ENCODE measurements around the gene SEPTIN2. TPM values are rescaled to one million over a fixed set of nuclear protein-coding genes. Genes with fewer than 3 reads are reported as not detected.
"Not testable (repeated sequence)": the region's sequence is repeated elsewhere in the genome, so short reads cannot be mapped to it uniquely, and the experiment has no call there.

The SEPTIN2 gene
- total RNA-seq, 4 donors from 2014 or later: 340 to 417 (median 365) TPM

DNA sequence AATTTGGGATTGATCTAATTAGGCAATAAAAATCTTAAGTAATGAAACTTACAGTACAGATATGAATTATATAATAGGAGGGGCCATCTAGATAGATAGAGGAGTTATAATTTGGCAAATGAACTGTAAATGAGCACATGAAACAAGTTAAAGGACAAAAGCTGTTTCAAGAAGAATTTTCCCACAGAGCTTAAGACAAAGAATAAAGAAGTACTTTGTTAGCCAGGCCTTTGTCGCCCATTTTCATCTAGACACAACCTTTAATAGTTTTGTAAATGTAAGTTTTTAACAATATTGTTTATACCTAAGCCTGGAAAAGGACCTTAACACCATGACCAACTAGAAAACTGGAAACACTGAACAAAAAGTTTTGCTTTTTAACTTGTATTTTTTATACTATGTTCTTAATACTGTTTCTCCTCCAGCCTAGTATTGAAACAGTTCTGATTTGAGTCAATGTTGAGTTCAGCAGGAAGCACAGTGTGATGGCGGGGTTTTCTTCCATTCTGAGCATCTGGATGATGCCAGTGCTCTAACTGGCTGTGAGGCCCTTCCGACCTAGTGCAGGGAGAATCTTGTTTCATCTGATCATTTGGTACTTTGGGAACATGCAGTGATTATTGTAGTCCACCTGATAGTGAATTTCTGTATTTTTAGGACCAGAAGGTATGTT, 77.9 kb downstream of the SEPTIN2 start:
- 96% methylated on average over 3 of the region's 3 CpGs for WGBS, 2 donors
- Histone ChIP-seq H3K4me3 (replicated peaks in 1 of 3) (no peak overlapping the region), H3K27ac (no peak overlapping the region), H3K4me1 (no peaks in the 10 kb centered on the region), H3K9me3 (no peaks in the 10 kb centered on the region), H3K27me3 (no peaks in the 10 kb centered on the region), H3K36me3 (no peaks in the 10 kb centered on the region)
- TF ChIP-seq POLR2A (IDR thresholded peaks at IDR 0.05) (no peak), CTCF (IDR thresholded peaks at IDR 0.05) (no peak)
- intact Hi-C loops (cut with DNase I): no loop called here
- no peak for DNase-seq

- H3K4me3 ChIP-seq (replicated peaks in 1 of 3); H3K27me3 ChIP-seq; H3K27ac ChIP-seq; H3K4me1 ChIP-seq; DNase-seq; intact Hi-C loops (cut with DNase I); H3K36me3 ChIP-seq; H3K9me3 ChIP-seq: not testable (repeated sequence)
- WGBS, 2 donors: 97 to 98% methylated on average over 6 of the region's 6 CpGs
These were observed 81.1 kb downstream of the SEPTIN2 start for GRCh38 chr2:241396809-241397208.

- Histone ChIP-seq H3K4me1 (no peaks in the 10 kb centered on the region), H3K27ac (no peak overlapping the region), H3K4me3 (replicated peaks in 1 of 3) (no peak overlapping the region), H3K9me3 (no peaks in the 10 kb centered on the region), H3K27me3 (no peaks in the 10 kb centered on the region), H3K36me3 (no peaks in the 10 kb centered on the region)
- no peak for TF ChIP-seq POLR2A (IDR thresholded peaks at IDR 0.05)
- TF ChIP-seq CTCF (IDR thresholded peaks at IDR 0.05): no peak
- no peak for DNase-seq
- 80 to 87% methylated on average over 8 to 10 of the region's 10 CpGs for WGBS, 2 donors
- intact Hi-C loops (cut with DNase I): no loop called here
These were observed 84.5 kb downstream of the SEPTIN2 start for GRCh38 chr2:241399941-241400922.

Other genes with a start within 250 kb of the SEPTIN2 start
- gene MTERF4, start 213.6 kb upstream of the SEPTIN2 start, total RNA-seq: 100 to 1,000 TPM in 1 of 4 donors, 10 to 100 TPM in 3; 67.8 to 110 (median 91.0) TPM
- 10 to 100 TPM in 3 of 4 donors, 1 to 10 TPM in 1; 7.0 to 29.4 (median 20.8) TPM for gene PASK, start 166.5 kb upstream of the SEPTIN2 start, total RNA-seq
- gene PPP1R7, start 165.5 kb upstream of the SEPTIN2 start, total RNA-seq: 10 to 100 TPM; 58.7 to 74.0 (median 68.8) TPM
- gene ANO7, start 127.2 kb upstream of the SEPTIN2 start, total RNA-seq: 1 to 10 TPM in 1 of 4 donors, under 1 TPM in 2, not detected in 1; 0.94 to 1.8 (median 0.98) TPM
- gene HDLBP, start 253 bp upstream of the SEPTIN2 start, total RNA-seq: 100 to 1,000 TPM; 303 to 490 (median 435) TPM
- gene FARP2, start 40.4 kb downstream of the SEPTIN2 start, total RNA-seq: 10 to 100 TPM; 16.9 to 24.1 (median 20.3) TPM
- 100 to 1,000 TPM; 236 to 364 (median 266) TPM for gene STK25, start 192.7 kb downstream of the SEPTIN2 start, total RNA-seq
- 10 to 100 TPM; 22.2 to 32.1 (median 27.0) TPM for gene BOK, start 242.8 kb downstream of the SEPTIN2 start, total RNA-seq

Measured in thyroid gland (tissue), 4 donors.